PFSK-1 (cell line): Measurements from ENCODE around the gene MAP1LC3A.

Experiments used
- POLR2AphosphoS5 ChIP-seq: IDR thresholded peaks from 2 replicates; pipeline ENCODE4 v1.6.1; 2012; ENCODE audit warnings: low read depth, mild to moderate bottlenecking, control low read depth, low read length, moderate library complexity
- REST ChIP-seq, 2 experiments: IDR thresholded peaks; 2 replicates each; pipeline versions ENCODE4 v1.6.1 to v1.8.0; 2011 to 2012; ENCODE audit warnings: low read depth in 2 of 2, low read length in 2 of 2, control low read depth in 1 of 2, inconsistent platforms in 1 of 2, mild to moderate bottlenecking in 1 of 2, moderate library complexity in 1 of 2; ENCODE audit not compliant: insufficient read depth in 1 of 2
- SIN3A ChIP-seq: IDR thresholded peaks from 2 replicates; pipeline ENCODE4 v1.6.1; 2012; ENCODE audit warnings: mild to moderate bottlenecking, low read length, moderate library complexity, borderline replicate concordance; ENCODE audit not compliant: insufficient read depth
- TAF1 ChIP-seq: IDR thresholded peaks from 2 replicates; pipeline ENCODE4 v1.6.1; 2012; ENCODE audit warnings: low read length, control low read depth, borderline replicate concordance; ENCODE audit not compliant: insufficient read depth

DNA sequence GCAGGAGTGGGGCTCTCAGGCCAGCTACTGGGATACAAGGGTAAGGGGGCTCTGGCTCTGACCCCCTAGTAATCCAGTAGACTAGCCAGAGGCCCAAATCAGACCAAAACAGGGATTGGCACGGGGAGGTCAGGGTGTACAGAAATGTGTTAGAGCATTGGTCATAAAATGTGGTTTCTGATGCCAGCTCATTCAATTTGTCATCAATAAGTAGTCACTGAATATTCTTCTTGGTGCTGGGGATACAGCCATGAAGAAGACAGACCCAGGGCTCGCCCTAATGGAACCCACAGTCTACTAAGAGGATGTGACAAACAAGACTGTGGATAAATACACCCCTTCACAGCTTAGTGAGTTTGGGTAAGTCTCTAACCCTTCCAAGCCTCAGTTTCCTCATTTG is 11.1 kb downstream of the MAP1LC3A start:
- TF ChIP-seq SIN3A = no peak
- TF ChIP-seq TAF1 = no peak
- no peak for TF ChIP-seq REST (IDR thresholded peaks at IDR 0.05; ENCODE audit: insufficient read depth in 1 of 2, low read depth in 2 of 2, low read length in 2 of 2)
- no peak for TF ChIP-seq POLR2AphosphoS5
